Right lobe of liver (tissue), 4 donors: ENCODE measurements around the gene TGM2.

Experiments used
- POLR2A ChIP-seq: fragments of 450-650 bp; IDR thresholded peaks from one replicate; pipeline ENCODE4 v1.6.1; 2017; ENCODE audit warnings: antibody characterized with exemption, mild to moderate bottlenecking
- TF ChIP-seq, protein P1 (sequence below), 4 donors: fragments of 200-600 bp in 3 of 4; fragments of 450-650 bp in 1 of 4; IDR thresholded peaks; one replicate each; pipeline versions ENCODE4 v1.5.1 to v1.8.0; 2016 to 2022; ENCODE audit warnings: antibody characterized with exemption in 4 of 4, mild to moderate bottlenecking in 2 of 4
- donor health status: DM: no; HTN: no; CAD: no.
- donor health status: DM: no; HTN: no; CAD: no.
- donor health status: DM: no; HTN: yes; CAD: no.

DNA sequence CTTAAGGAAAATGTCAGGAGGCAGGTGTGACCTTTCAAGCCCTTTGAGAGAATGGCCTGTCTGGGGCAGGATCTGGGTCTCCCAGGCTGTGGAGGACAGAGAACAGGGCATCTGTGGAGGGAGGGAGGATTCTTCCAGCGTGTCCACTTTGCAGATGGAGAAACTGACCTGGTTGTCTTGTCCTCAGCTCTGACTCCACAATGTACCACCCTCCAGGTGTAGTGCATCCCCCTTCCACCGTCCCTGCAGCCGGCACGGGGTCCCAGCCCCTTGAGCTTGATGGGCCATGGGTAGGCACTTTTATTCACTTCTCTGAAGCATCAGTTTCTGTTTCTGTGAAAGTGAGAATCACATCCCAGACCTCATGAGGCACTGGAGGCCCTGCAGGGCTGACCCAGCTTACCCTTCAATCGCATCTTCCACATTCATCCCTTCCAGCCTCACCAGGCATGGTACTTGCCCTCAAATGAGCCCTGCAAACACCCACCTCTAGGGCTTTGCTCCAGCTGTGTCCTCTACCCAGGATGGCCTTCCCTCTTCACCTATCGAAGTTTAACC is 4.6 kb upstream of the TGM2 start:
- TF ChIP-seq POLR2A: no peak
- TF ChIP-seq, protein P1, sequence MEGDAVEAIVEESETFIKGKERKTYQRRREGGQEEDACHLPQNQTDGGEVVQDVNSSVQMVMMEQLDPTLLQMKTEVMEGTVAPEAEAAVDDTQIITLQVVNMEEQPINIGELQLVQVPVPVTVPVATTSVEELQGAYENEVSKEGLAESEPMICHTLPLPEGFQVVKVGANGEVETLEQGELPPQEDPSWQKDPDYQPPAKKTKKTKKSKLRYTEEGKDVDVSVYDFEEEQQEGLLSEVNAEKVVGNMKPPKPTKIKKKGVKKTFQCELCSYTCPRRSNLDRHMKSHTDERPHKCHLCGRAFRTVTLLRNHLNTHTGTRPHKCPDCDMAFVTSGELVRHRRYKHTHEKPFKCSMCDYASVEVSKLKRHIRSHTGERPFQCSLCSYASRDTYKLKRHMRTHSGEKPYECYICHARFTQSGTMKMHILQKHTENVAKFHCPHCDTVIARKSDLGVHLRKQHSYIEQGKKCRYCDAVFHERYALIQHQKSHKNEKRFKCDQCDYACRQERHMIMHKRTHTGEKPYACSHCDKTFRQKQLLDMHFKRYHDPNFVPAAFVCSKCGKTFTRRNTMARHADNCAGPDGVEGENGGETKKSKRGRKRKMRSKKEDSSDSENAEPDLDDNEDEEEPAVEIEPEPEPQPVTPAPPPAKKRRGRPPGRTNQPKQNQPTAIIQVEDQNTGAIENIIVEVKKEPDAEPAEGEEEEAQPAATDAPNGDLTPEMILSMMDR (IDR thresholded peaks at IDR 0.05): no peak
